ENCODE measurements around the gene SEMA4D.

The SEMA4D gene

GRCh38 chr9:89342948-89343347 lies 155.0 kb downstream of the SEMA4D start:
- Histone ChIP-seq H3K4me3 (ENCODE audit: low read depth, low read length) (no peak overlapping the region), H3K4me1 (no peaks in the 10 kb centered on the region), H2AFZ (no peak overlapping the region), H3K27me3 (ENCODE audit: control insufficient read depth, insufficient read depth, low read length) (no peaks in the 10 kb centered on the region), H3K9ac (no peak overlapping the region), H3K36me3 (ENCODE audit: control insufficient read depth, insufficient read depth, low read length) (no peaks in the 10 kb centered on the region), H3K27ac (no peak overlapping the region), H3K4me2 (ENCODE audit: low read length) (no peak overlapping the region), H3K9me3 (ENCODE audit: control insufficient read depth, low read length) (no peaks in the 10 kb centered on the region), H3K79me2 (no peaks in the 10 kb centered on the region)
- no peak for TF ChIP-seq CTCF (IDR thresholded peaks at IDR 0.05)

DNA sequence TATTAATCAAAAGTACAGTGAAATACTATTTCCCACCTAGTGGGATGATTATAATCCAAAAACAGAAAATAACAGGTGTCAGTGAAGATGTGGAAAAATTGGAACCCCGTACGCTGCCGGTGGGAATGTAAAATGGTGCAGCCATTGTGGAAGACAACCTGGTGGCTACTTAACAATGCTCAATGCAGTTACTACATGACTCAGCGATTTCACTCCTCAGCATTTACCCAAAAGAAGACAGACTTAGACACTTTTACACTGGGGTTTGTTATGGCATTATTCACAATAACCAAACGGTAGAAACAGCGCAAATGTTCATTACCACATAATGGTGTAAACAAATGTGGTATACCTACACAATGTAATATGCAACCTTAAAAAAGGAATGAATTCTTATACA lies 155.7 kb downstream of the SEMA4D start:
- Histone ChIP-seq H3K9me3 (ENCODE audit: control insufficient read depth, low read length) (no peaks in the 10 kb centered on the region), H3K4me1 (no peaks in the 10 kb centered on the region), H2AFZ (no peak overlapping the region), H3K79me2 (no peaks in the 10 kb centered on the region), H3K27ac (no peak overlapping the region), H3K9ac (no peak overlapping the region), H3K27me3 (ENCODE audit: control insufficient read depth, insufficient read depth, low read length) (no peaks in the 10 kb centered on the region), H3K4me3 (ENCODE audit: low read depth, low read length) (no peak overlapping the region), H3K36me3 (ENCODE audit: control insufficient read depth, insufficient read depth, low read length) (no peaks in the 10 kb centered on the region), H3K4me2 (ENCODE audit: low read length) (no peak overlapping the region)
- TF ChIP-seq CTCF (IDR thresholded peaks at IDR 0.05), result no peak

DNA sequence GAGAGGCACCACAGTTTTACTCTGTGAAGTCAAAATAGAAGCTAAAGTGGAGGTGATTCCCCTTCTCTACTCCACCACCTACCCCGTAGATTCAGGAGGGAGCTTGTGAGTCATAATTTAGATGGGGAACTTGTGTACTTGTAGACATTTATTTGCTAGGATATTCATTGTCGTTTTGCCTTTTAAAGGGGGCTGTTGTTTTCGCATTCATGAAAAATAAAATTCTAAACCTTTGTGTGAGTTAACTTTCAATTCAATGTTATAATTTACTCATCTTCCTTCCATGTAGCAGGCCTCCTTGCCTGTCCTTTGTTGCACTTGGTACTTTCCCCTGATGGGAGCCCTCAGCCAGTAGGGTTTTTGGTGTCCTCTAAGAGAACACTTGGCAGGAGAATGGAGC lies 157.6 kb downstream of the SEMA4D start:
- no peaks in the 10 kb centered on the region for H3K79me2 ChIP-seq
- no peak overlapping the region for H3K27ac ChIP-seq
- no peaks in the 10 kb centered on the region for H3K36me3 ChIP-seq (ENCODE audit: control insufficient read depth, insufficient read depth, low read length)
- no peaks in the 10 kb centered on the region for H3K27me3 ChIP-seq (ENCODE audit: control insufficient read depth, insufficient read depth, low read length)
- no peak overlapping the region for H2AFZ ChIP-seq
- H3K4me2 ChIP-seq (ENCODE audit: low read length), result no peak overlapping the region
- no peaks in the 10 kb centered on the region for H3K4me1 ChIP-seq
- no peak overlapping the region for H3K9ac ChIP-seq
- no peaks in the 10 kb centered on the region for H3K9me3 ChIP-seq (ENCODE audit: control insufficient read depth, low read length)
- TF ChIP-seq CTCF (IDR thresholded peaks at IDR 0.05), result no peak
- H3K4me3 ChIP-seq (ENCODE audit: low read depth, low read length), result no peak overlapping the region

DNA sequence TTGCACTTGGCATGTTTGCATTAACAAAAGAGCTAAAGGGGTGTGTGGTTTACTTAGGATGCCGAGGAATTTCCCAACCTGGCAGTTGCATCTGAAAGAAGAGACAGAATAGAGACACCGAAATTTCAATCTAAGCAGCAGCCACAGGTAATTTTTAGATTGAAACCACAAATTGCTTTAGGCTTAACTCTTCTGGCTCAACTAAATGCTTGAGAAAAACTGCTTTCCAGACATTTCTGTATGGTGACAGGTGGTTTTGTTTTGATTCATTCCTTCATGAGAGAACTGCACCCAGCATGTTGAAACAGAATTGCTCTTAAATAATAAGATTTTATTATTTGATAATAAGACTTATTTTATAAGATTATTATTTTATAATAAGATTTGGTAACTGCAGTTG lies 158.1 kb downstream of the SEMA4D start:
- TF ChIP-seq CTCF (IDR thresholded peaks at IDR 0.05), result no peak
- Histone ChIP-seq H3K36me3 (ENCODE audit: control insufficient read depth, insufficient read depth, low read length) (no peaks in the 10 kb centered on the region), H3K9ac (no peak overlapping the region), H3K4me2 (ENCODE audit: low read length) (no peak overlapping the region), H3K27ac (no peak overlapping the region), H3K27me3 (ENCODE audit: control insufficient read depth, insufficient read depth, low read length) (no peaks in the 10 kb centered on the region), H2AFZ (no peak overlapping the region), H3K9me3 (ENCODE audit: control insufficient read depth, low read length) (no peaks in the 10 kb centered on the region), H3K4me3 (ENCODE audit: low read depth, low read length) (no peak overlapping the region), H3K4me1 (no peaks in the 10 kb centered on the region), H3K79me2 (no peaks in the 10 kb centered on the region)

DNA sequence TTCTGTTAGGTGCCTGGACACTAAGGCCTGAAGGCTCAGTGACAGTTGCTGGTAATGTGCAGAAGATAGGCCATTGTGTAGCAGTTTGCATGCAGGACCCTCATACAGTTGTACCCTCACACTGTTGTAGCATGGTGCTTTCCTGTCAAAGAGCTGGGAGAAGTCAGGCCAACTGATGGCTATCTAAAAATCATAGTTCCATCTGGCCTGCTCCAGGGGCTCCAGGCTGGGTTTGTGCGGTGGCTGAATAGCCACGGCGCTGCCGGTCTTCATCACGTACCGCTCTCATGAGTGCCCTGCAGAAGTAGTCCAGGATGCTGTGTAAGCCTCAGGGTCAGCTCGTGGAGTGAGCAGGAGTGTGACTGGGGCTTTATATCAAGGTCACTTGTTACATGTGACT lies 167.4 kb downstream of the SEMA4D start:
- Histone ChIP-seq H3K79me2 (no peaks in the 10 kb centered on the region), H3K4me3 (ENCODE audit: low read depth, low read length) (no peak overlapping the region), H3K27ac (no peak overlapping the region), H3K4me2 (ENCODE audit: low read length) (no peak overlapping the region), H3K36me3 (ENCODE audit: control insufficient read depth, insufficient read depth, low read length) (no peaks in the 10 kb centered on the region), H3K9ac (no peak overlapping the region), H2AFZ (no peak overlapping the region), H3K9me3 (ENCODE audit: control insufficient read depth, low read length) (no peaks in the 10 kb centered on the region), H3K4me1 (peaks cover 5% of the 10 kb centered on the region), H3K27me3 (ENCODE audit: control insufficient read depth, insufficient read depth, low read length) (no peaks in the 10 kb centered on the region)
- no peak for TF ChIP-seq CTCF (IDR thresholded peaks at IDR 0.05)

All from parathyroid adenoma (tissue), 2 donors.